Prostate gland (tissue), 2 donors: ENCODE results near the gene ULK1.

Source experiments
- POLR2A ChIP-seq: fragments of 450-650 bp; IDR thresholded peaks from one replicate; pipeline ENCODE4 v1.6.1; 2016; ENCODE audit warnings: antibody characterized with exemption, mild to moderate bottlenecking
- TF ChIP-seq, protein P1 (sequence below), 4 experiments: fragments of 200-600 bp in 2 of 4; fragments of 450-650 bp in 2 of 4; sonication (generic) in 2 of 4; IDR thresholded peaks; 1 replicate in 3 of 4; 2 replicates in 1 of 4; pipeline ENCODE4 v1.5.1; 2016 to 2019; ENCODE audit warnings: antibody characterized with exemption in 4 of 4, mild to moderate bottlenecking in 2 of 4, moderate library complexity in 2 of 4

DNA sequence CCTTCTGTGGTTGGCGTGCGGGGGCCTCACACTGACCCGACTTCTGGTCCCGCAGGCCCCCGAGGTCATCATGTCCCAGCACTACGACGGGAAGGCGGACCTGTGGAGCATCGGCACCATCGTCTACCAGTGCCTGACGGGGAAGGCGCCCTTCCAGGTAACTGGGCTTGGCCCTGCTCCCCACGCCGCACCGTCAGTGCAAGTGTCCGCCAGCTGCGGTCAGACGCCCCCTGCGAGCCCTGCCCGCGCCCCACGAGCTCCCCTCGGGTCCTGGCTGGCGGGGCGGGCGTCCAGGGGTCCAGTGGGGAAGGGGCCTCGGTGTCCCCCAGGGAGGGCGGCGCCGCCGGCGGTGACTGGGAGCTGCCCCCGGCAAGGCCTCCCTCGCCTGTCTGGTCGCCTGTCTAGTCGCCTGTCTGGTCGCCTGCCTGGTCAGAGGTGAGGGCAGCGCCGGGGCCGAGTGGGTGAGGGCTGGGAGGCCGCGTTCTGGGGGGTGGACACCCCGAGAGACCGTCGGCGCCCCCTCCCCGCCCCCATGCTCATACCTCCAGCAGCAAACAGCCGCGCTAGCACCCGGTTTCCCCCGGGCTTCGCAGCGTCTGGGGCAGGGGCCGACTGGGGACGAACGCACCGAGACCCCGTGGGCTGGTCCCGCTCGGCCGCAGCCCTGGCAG lies 14.8 kb downstream of the ULK1 start:
- TF ChIP-seq, protein P1, sequence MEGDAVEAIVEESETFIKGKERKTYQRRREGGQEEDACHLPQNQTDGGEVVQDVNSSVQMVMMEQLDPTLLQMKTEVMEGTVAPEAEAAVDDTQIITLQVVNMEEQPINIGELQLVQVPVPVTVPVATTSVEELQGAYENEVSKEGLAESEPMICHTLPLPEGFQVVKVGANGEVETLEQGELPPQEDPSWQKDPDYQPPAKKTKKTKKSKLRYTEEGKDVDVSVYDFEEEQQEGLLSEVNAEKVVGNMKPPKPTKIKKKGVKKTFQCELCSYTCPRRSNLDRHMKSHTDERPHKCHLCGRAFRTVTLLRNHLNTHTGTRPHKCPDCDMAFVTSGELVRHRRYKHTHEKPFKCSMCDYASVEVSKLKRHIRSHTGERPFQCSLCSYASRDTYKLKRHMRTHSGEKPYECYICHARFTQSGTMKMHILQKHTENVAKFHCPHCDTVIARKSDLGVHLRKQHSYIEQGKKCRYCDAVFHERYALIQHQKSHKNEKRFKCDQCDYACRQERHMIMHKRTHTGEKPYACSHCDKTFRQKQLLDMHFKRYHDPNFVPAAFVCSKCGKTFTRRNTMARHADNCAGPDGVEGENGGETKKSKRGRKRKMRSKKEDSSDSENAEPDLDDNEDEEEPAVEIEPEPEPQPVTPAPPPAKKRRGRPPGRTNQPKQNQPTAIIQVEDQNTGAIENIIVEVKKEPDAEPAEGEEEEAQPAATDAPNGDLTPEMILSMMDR (IDR thresholded peaks at IDR 0.05): no peak
- TF ChIP-seq POLR2A: no peak
